Activated gamma-delta T cell (primary cell): Measurements from ENCODE around the gene SLC6A18.

Experiments used
- DNase-seq: peaks from one replicate; lab custom pipeline; 2025; lab: John Stamatoyannopoulos, UW

Gene SLC6A18

GRCh38 chr5:1231354-1231905 lies 6.2 kb downstream of the SLC6A18 start:
- DNase-seq, result no peak

- DNase-seq, result no peak
Observed at GRCh38 chr5:1232780-1233179, 7.6 kb downstream of the SLC6A18 start.

DNA sequence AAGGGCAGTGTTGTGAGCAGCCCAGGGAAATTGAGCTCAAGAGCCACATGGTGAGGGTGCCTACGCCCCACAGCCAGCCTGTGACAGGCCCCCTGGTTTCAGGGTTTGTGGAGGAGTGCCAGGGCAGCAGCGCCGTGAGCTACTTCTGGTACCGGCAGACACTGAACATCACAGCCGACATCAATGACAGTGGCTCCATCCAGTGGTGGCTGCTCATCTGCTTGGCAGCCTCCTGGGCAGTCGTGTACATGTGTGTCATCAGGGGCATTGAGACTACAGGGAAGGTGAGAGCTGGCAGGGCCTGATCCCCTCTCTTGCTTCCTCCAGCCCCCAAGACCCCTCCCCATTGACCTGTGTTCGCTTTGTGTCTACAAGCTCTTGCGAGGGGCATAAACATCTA lies 10.2 kb downstream of the SLC6A18 start:
- DNase-seq, result no peak

DNA sequence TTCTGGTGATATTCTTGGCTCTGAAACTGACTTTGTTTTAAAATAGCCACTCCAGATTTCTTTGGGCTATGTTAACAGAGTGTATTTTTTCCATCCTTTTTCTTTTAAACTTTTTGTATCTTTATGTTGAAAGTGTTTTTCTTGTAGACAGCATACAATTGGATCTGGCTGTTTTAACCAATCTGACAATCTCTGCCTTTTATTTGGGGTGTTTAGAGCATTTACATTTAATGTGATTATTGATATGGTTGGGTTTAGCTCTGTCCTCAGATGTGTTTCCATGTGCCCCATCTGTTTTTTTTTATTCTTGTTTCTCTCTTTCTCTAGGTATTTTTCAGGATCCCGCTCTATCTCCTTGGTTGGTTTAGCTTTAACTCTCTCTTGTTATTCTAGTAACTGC lies 10.7 kb downstream of the SLC6A18 start:
- no peak for DNase-seq

DNA sequence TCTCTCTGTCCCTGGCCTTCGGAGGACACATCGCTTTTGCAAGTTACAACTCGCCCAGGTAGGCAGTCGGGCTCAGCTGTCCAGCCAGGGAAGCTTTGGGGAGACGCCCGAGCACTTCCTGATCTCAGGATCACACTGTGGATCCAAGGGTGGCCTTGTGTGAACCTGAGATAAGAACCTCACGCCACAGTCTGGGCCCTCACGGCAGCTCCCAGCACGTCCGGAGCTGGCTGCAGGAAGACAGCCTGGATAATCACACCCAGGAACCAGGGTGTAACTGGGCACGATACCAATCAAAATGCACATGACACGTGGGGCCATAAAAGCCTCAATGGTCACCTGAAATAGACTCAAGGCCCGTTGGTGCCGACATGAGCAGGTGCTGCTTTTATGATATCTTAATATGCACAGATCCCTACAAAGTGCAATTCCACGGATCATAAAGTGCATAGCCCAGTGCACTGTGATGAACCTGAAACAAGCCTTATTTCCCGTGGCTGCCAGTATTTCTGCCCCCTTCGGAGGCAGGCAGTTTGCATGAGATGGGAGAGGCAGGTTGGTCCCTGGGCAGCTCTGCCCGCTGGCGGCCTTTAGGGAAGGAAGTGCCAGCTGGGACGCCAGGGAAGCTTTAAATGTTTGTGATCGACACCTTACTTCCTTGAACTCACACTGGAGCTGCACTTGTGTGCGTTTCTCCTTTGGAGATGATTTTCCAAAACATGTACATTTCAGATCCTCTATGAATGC lies 14.5 kb downstream of the SLC6A18 start:
- DNase-seq, result no peak

GRCh38 chr5:1240496-1241260 lies 15.5 kb downstream of the SLC6A18 start:
- no peak for DNase-seq

DNA sequence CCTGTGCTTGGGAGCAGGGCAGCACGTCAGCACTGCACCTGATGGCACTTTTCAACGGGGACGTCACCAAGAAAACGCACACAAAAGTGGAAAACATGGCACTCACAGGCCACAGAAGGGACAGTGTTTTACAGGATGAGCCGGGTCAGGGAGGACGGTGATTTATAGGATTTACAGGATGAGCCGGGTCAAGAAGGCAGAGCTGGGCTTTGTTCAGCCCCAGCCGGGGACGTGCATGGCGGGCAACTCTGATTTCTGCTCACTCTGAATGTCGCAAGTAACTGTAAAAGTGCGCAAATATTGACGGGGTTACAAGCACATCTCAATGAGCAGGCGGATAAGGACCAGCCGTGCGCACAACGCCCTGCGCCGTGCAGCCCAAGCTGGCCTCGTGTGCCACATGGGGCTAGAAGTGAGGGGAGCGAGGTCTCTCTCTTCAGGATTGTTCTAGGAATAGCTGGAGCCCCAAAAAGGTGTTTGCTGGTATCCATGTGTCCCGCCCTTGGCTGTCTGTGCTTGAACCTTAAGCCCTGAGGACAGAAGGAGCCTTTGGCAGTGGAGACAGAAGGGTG lies 16.4 kb downstream of the SLC6A18 start:
- DNase-seq, result no peak

DNA sequence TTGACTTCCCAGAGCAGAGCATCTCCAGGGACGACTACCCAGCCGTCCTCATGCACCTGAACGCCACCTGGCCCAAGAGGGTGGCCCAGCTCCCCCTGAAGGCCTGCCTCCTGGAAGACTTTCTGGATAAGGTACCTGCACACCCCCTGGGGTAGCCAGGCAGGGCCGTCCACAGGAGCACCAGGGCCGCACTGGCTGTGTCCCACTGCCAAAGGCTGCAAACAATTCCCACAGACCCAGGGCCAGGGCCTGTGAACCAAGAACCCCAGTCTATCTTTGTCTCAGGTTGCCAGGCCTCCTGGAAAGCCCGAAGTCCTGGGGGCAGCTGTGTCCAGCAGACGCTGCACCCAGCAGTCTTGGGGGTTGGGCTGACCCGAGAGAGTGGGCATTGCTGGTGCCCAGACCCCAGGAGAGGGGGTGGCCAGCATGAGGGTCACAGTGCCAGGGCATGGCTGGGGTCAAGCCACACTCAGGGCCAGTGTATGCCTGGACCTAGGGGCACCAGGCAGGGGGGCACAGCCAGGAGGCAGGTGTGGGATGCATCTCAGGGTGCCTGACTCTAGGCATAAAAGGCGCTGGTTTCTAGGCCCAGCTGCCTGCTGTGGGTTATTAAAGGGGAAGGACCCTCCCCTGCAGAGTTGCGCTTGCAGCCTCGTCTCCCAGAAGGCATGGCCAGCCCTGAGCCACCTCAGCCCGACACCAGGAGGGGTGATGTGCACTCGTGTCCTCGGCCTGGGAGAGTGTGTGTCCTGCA lies 17.7 kb downstream of the SLC6A18 start:
- no peak for DNase-seq

GRCh38 chr5:1243487-1244130 lies 18.4 kb downstream of the SLC6A18 start:
- DNase-seq, result no peak

GRCh38 chr5:1244255-1244654 lies 19.1 kb downstream of the SLC6A18 start:
- no peak for DNase-seq

- DNase-seq, result no peak
Observed at GRCh38 chr5:1244976-1245375, 19.8 kb downstream of the SLC6A18 start.

DNA sequence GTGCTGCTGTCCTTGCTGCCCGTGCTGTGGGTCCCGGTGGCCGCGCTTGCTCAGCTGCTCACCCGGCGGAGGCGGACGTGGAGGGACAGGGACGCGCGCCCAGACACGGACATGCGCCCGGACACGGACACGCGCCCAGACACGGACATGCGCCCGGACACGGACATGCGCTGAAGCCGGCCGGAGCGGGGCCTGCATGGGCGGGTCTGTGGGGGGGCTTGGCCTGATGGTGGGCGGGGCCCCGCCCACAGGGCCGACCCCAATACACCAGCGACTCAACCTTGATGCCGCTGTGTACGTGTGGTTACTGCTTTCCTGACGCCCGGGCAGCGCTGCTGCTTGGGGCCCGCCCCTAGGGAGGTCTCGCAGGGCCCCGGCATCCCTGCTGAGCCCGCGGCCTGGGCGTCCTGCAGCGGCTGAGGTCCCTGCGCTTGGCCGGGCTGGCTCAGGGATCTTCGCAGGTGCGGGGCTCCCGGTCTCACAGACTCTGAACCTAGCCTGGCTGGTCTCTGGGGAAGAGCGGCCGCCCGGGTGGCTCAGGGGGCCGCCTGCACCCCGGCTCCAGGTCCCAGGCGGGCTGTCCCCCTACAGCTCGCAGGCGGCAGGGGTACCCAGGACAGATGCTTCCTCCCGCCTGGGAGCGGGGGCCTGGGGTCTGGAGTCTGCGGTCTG lies 20.9 kb downstream of the SLC6A18 start:
- DNase-seq, result no peak

- DNase-seq, result no peak
Observed at GRCh38 chr5:1246711-1247431, 21.7 kb downstream of the SLC6A18 start.

DNA sequence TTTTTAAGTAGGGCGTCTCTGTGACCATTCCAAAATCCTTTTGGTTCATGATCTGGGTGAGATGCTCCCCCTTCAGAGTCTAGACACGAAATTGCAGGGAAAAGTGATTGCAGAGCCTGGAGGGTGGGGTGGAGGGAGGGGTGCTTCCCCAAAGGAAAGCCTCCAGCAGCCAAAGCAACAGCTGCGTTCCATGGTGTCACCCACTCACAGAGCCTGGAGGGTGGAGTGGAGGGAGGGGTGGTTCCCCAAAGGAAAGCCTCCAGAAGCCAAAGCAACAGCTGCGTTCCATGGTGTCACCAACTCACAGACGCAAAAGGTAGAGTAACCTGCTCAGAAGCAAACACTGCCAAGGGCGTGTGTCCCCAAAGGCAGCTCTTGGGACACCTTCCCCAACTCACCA lies 22.6 kb downstream of the SLC6A18 start:
- DNase-seq, result no peak

- no peak for DNase-seq
Observed at GRCh38 chr5:1249366-1250280, 24.4 kb downstream of the SLC6A18 start.

DNA sequence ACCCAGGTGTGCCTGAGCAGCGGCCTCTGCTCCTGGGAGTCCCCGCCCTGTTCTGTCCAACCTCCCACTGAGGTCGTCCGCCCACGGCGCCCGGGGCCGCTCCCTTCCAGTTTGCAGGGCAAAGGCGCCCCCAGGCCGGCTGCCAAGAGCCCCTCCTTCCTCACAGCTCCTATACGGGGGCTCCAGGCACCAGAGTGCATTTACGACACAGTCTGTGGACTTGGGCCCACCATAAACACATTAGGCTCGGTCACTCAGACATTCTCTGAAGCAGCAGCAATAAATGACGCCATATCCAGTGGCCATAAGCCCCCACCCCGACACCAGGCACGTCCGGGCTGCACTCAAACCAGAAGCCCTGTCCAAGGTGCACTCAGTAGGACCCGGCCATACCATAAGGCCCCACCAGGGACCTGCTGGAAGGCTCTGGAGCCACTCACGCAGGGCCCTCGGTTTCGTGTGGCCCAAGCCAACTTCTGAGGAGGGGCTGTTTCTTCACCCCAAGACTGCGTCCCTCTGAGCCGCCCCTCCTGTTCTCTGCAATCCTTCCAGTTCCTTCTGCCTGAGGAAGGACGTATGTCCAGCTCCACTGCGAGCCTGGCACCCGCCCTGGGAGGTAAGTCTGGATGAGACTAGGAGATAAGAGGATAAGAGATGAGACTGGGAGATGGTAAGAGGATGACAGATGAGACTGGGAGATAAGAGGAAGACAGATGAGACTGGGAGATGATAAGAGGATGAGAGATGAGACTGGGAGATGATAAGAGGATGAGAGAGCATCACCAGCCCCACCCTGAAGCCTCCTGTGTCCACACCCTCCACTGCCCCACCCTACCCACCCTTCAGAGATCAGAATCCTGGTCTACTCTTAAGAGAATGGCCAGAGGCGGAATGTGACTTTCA lies 26.7 kb downstream of the SLC6A18 start:
- DNase-seq, result no peak

DNA sequence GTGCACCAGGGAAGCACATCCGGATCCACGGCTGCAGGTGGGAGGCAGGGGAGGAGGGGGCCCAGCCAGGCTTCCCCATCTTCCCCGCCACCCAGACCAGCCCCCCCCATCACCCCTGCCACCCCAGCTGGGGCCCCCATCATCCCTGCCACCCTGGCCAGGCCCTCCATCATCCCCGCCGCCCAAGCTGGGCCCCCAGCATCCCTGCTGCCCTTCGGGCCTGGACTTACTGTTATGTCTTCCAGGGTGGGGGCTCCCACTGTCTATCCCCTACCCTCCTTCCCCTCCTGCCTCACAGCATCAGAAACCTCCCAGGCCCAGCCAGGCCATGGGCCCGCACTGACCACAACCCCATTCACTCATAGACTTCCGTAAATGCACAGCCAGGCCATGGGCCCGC lies 27.5 kb downstream of the SLC6A18 start:
- no peak for DNase-seq

DNA sequence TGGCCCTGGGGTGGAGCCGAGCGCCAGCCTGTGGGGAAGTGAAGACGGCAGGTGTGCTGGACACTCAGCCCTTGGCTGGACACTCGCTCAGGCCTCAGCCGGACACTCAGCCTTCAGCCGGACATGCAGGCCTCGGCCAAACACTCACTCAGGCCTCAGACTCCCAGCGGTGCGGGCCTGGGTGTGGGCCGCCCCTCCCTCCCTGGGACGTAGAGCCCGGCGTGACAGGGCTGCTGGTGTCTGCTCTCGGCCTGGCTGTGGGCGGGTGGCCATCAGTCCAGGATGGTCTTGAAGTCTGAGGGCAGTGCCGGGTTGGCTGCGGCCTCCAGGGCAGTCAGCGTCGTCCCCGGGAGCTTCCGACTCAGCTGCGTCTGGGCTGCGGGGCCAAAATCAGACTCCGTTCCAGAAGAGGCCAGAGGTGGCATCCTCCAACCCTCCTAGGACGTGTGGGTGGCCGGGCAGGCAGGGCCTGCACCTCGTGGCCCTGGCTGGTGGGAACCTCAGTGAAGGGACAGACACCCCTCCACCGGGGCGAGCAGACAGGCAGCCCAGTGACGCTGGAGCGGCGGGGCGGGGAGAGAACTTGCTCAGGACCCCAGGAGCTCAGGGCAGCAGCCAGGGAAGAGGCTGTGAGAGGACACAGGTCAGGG lies 28.4 kb downstream of the SLC6A18 start:
- DNase-seq, result no peak
